ENCODE measurements around the gene CYP2C9.

GRCh38 chr10:94983555-94983954 lies 45.1 kb downstream of the CYP2C9 start:
- no peak for TF ChIP-seq POLR2A (IDR thresholded peaks at IDR 0.05)
- no peak for TF ChIP-seq CTCF (IDR thresholded peaks at IDR 0.05)

Measured in esophagus squamous epithelium (tissue), 4 donors.